Stomach (tissue), 9 donors: ENCODE results near the gene INHA. TPM values are rescaled to one million over a fixed set of nuclear protein-coding genes. Genes with fewer than 3 reads are reported as not detected.
A peak's percentile ranks its signal among the peaks of the same experiment; 100 is the strongest.

Experiments used
- DNase-seq, 2 donors: peaks; one replicate each; pipeline versions ENCODE4 v3.0.0 to v3.0.0-alpha.2; 2013 to 2019
- H3K27ac ChIP-seq, 5 donors: fragments of 200-600 bp in 4 of 5; sonication (generic) in 4 of 5; one replicate each; pipeline ENCODE4 v1.5.1; 2013 to 2019; ENCODE audit warnings: mild to moderate bottlenecking in 1 of 5, moderate library complexity in 1 of 5
- H3K27me3 ChIP-seq, 3 donors: fragments of 200-600 bp; sonication (generic); one replicate each; pipeline ENCODE4 v1.5.1; 2017 to 2019; ENCODE audit warnings: mixed run types in 1 of 3
- H3K36me3 ChIP-seq, 4 donors: fragments of 200-600 bp; sonication (generic); 1 replicate in 3 of 4; 2 replicates in 1 of 4; pipeline ENCODE4 v1.5.1; 2016 to 2019
- H3K4me1 ChIP-seq, 4 donors: fragments of 200-600 bp; sonication (generic); one replicate each; pipeline ENCODE4 v1.5.1; 2016 to 2019
- H3K4me3 ChIP-seq, 4 donors: fragments of 200-600 bp; sonication (generic) in 3 of 4; one replicate each; pipeline ENCODE4 v1.5.1; 2016 to 2019; ENCODE audit warnings: mild to moderate bottlenecking in 1 of 4
- H3K9me3 ChIP-seq, 4 donors: fragments of 200-600 bp; sonication (generic); one replicate each; pipeline ENCODE4 v1.5.1; 2016 to 2019
- CTCF ChIP-seq, 7 experiments: fragments of 450-650 bp in 4 of 7; fragments of 200-600 bp in 3 of 7; sonication (generic) in 3 of 7; IDR thresholded peaks; one replicate each; pipeline ENCODE4 v1.5.1; 2016 to 2019; ENCODE audit warnings: antibody characterized with exemption in 7 of 7, control low read depth in 2 of 7, mild to moderate bottlenecking in 1 of 7
- EP300 ChIP-seq: sonication (generic); formaldehyde crosslinking; IDR thresholded peaks from one replicate; pipeline ENCODE4 v1.6.1; 2017; ENCODE audit warnings: antibody characterized with exemption
- POLR2A ChIP-seq, 4 donors: fragments of 450-650 bp; IDR thresholded peaks; one replicate each; pipeline ENCODE4 v1.6.1; 2016; ENCODE audit warnings: antibody characterized with exemption in 4 of 4, control low read depth in 2 of 4, mild to moderate bottlenecking in 1 of 4, moderate library complexity in 1 of 4
- POLR2AphosphoS5 ChIP-seq, 3 donors: sonication (generic); formaldehyde crosslinking; IDR thresholded peaks; one replicate each; pipeline ENCODE4 v1.6.1; 2016; ENCODE audit warnings: antibody characterized with exemption in 3 of 3
- WGBS, 5 donors: extraction: QIAGEN DNeasy Blood & Tissue Kit in 3 of 5; methylation state at CpG; one replicate each; pipeline versions ENCODE4 v1.1.5 to v1.1.7; 2013 to 2018; 5-methylcytosine and 5-hydroxymethylcytosine counted together
- intact Hi-C: fragments of 100-400 bp; cut with DNase I; formaldehyde crosslinking; loops from one replicate; pipeline ENCODE4 v1.15.1; 2023; ENCODE audit warnings: low total_unique reads
- polyA plus RNA-seq, 3 donors: library from polyadenylated mRNA; stranded (reverse); fragments of 200-250 nt; gene quantifications; one replicate each; pipeline ENCODE4 v1.2.3, GENCODE V29; 2013
- total RNA-seq, 5 donors: library from RNA; depleted of rRNA; stranded (reverse); fragments of >200 nt; gene quantifications; one replicate each; pipeline versions ENCODE4 v1.1.0 to v1.2.3, GENCODE V29; 2014 to 2016
- donor health status: healthy with polysubstance abuse.
- donor health status: Bipolar disorder and iron deficiency.
- donor health status: healthy.

INHA gene
- total and polyA plus RNA-seq, 8 donors: 0.63 to 1.8 TPM; not detected in 6

DNA sequence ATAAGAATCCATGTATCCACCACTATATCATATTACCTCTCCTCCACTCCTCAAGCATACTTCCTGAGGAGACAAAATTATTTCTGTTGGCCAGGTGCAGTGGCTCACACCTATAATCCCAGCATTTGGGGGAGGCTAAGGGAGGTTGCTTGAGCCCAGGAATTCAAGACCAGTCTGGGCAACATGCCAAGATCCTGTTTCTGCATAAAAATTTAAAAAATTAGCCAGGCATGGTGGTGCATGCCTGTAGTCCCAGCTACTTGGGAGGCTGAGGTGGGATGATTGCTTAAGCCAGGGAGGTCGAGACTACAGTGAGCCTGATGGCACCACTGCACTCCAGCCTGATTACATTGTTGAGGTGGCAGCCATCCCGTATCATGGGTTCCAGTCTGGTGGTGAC, 9.2 kb downstream of the INHA start:
- Histone ChIP-seq H3K9me3 (no peaks in the 10 kb centered on the region), H3K4me3 (no peak overlapping the region), H3K36me3 (no peaks in the 10 kb centered on the region), H3K4me1 (peaks cover 0 to 4% (median 0%) of the 10 kb centered on the region in 4 donors), H3K27ac (no peak overlapping the region), H3K27me3 (peaks cover 0 to 30% (median 6%) of the 10 kb centered on the region in 3 donors)
- no peak for DNase-seq
- TF ChIP-seq CTCF (IDR thresholded peaks at IDR 0.05): no peak
- TF ChIP-seq POLR2A (IDR thresholded peaks at IDR 0.05): no peak
- no peak for TF ChIP-seq POLR2AphosphoS5 (IDR thresholded peaks at IDR 0.05)
- no peak for TF ChIP-seq EP300
- WGBS, 5 donors: 59 to 100% (median 74%) methylated on average over 1 to 2 of the region's 2 CpGs
- intact Hi-C loops: no loop called here

GRCh38 chr2:219591091-219591490, 19.0 kb downstream of the INHA start:
- no peaks in the 10 kb centered on the region for H3K4me1 ChIP-seq
- H3K9me3 ChIP-seq: no peaks in the 10 kb centered on the region
- H3K27me3 ChIP-seq: peaks cover 0 to 2% (median 0%) of the 10 kb centered on the region in 3 donors
- H3K27ac ChIP-seq: no peak overlapping the region
- intact Hi-C loops: no loop called here
- TF ChIP-seq POLR2AphosphoS5 (IDR thresholded peaks at IDR 0.05): no peak
- no peak for TF ChIP-seq EP300
- no peak for TF ChIP-seq POLR2A (IDR thresholded peaks at IDR 0.05)
- TF ChIP-seq CTCF (IDR thresholded peaks at IDR 0.05): no peak
- DNase-seq: no peak
- H3K36me3 ChIP-seq: no peaks in the 10 kb centered on the region
- H3K4me3 ChIP-seq: no peak overlapping the region
- 55 to 93% (median 58%) methylated on average over 4 of the region's 4 CpGs for WGBS, 5 donors

DNA sequence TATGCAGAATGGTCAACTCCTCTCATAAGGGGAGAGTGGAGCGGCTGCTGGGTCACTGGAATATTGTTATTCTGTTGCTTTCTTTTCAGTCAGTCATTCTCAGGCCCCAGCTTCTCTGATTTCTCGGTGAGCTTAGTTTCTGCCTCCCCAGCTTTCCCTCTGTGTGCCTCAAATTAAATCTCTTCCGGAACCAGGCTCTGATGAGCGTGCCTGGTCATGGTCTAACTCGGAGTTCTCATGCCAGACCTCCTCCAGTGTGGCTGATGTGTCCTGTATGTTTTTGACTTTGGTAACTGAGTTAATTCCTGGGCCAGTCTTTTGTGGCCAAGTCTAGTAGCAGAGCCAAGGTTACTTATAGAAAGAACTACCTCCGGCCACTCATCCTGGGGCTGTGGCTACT, 20.6 kb downstream of the INHA start:
- Histone ChIP-seq H3K27ac (no peak overlapping the region), H3K9me3 (no peaks in the 10 kb centered on the region), H3K4me3 (no peak overlapping the region), H3K27me3 (no peaks in the 10 kb centered on the region), H3K4me1 (peaks cover 0 to 10% (median 8%) of the 10 kb centered on the region in 4 donors), H3K36me3 (no peaks in the 10 kb centered on the region)
- no peak for TF ChIP-seq EP300
- TF ChIP-seq POLR2AphosphoS5 (IDR thresholded peaks at IDR 0.05): no peak
- no peak for TF ChIP-seq POLR2A (IDR thresholded peaks at IDR 0.05)
- intact Hi-C loops: no loop called here
- no peak for DNase-seq
- 73 to 88% (median 80%) methylated on average over 6 of the region's 6 CpGs for WGBS, 5 donors

GRCh38 chr2:219593154-219593553, 21.0 kb downstream of the INHA start:
- Histone ChIP-seq H3K9me3 (no peaks in the 10 kb centered on the region), H3K27me3 (no peaks in the 10 kb centered on the region), H3K4me3 (no peak overlapping the region), H3K36me3 (no peaks in the 10 kb centered on the region), H3K27ac (no peak overlapping the region), H3K4me1 (peaks cover 0 to 10% (median 9%) of the 10 kb centered on the region in 4 donors)
- WGBS, 5 donors: 85 to 89% (median 86%) methylated on average over 2 of the region's 2 CpGs
- no peak for TF ChIP-seq CTCF (IDR thresholded peaks at IDR 0.05)
- no peak for DNase-seq
- intact Hi-C loops: no loop called here

GRCh38 chr2:219595256-219595655, 23.1 kb downstream of the INHA start:
- Histone ChIP-seq H3K27me3 (no peaks in the 10 kb centered on the region), H3K4me3 (no peak overlapping the region), H3K4me1 (peaks cover 3 to 18% (median 15%) of the 10 kb centered on the region in 4 donors), H3K36me3 (no peaks in the 10 kb centered on the region), H3K9me3 (no peaks in the 10 kb centered on the region), H3K27ac (no peak overlapping the region)
- TF ChIP-seq POLR2A (IDR thresholded peaks at IDR 0.05): no peak
- TF ChIP-seq EP300: no peak
- TF ChIP-seq POLR2AphosphoS5 (IDR thresholded peaks at IDR 0.05): no peak
- no peak for TF ChIP-seq CTCF (IDR thresholded peaks at IDR 0.05)
- intact Hi-C loops: no loop called here
- WGBS, 5 donors: 20 to 44% (median 35%) methylated on average over 3 of the region's 3 CpGs
- peak in 1 of 2 donors; percentile 87 for DNase-seq
